Ishikawa (cell line): ENCODE measurements around the gene FOXD1.

Experiments
- CEBPB ChIP-seq: IDR thresholded peaks from 2 replicates; pipeline ENCODE4 v1.6.1; 2012
- CREB1 ChIP-seq: IDR thresholded peaks from 2 replicates; pipeline ENCODE4 v1.6.1; 2012; ENCODE audit warnings: low read depth
- EP300 ChIP-seq: IDR thresholded peaks from 2 replicates; pipeline ENCODE4 v1.6.1; 2012; ENCODE audit warnings: borderline replicate concordance
- FOXM1 ChIP-seq: IDR thresholded peaks from 2 replicates; pipeline ENCODE4 v1.6.1; 2012; ENCODE audit warnings: low read depth, borderline replicate concordance
- MAX ChIP-seq: IDR thresholded peaks from 2 replicates; pipeline ENCODE4 v1.6.1; 2012
- NFIC ChIP-seq: IDR thresholded peaks from 2 replicates; pipeline ENCODE4 v1.6.1; 2012
- RAD21 ChIP-seq: IDR thresholded peaks from 2 replicates; pipeline ENCODE4 v1.6.1; 2012; ENCODE audit warnings: low read depth
- REST ChIP-seq: IDR thresholded peaks from 2 replicates; pipeline ENCODE4 v1.6.1; 2012; ENCODE audit warnings: low read depth, mild to moderate bottlenecking
- TAF1 ChIP-seq: IDR thresholded peaks from 2 replicates; pipeline ENCODE4 v1.6.1; 2012; ENCODE audit warnings: low read depth, mild to moderate bottlenecking
- TCF12 ChIP-seq: IDR thresholded peaks from 2 replicates; pipeline ENCODE4 v1.6.1; 2012; ENCODE audit warnings: low read depth
- TEAD4 ChIP-seq: IDR thresholded peaks from 2 replicates; pipeline ENCODE4 v1.6.1; 2012
- USF1 ChIP-seq: IDR thresholded peaks from 2 replicates; pipeline ENCODE4 v1.6.1; 2012
- YY1 ChIP-seq: IDR thresholded peaks from 2 replicates; pipeline ENCODE4 v1.6.1; 2012; ENCODE audit warnings: low read depth
- ZBTB7A ChIP-seq: IDR thresholded peaks from 2 replicates; pipeline ENCODE4 v1.6.1; 2012; ENCODE audit warnings: low read depth

GRCh38 chr5:73460133-73460532 is 11.6 kb upstream of the FOXD1 start:
- TF ChIP-seq CEBPB = no peak
- TF ChIP-seq EP300 = no peak
- no peak for TF ChIP-seq YY1
- no peak for TF ChIP-seq MAX
- TF ChIP-seq REST = no peak
- no peak for TF ChIP-seq TEAD4
- no peak for TF ChIP-seq RAD21
- TF ChIP-seq CREB1 = no peak
- TF ChIP-seq USF1 = no peak
- no peak for TF ChIP-seq TCF12
- no peak for TF ChIP-seq TAF1
- no peak for TF ChIP-seq ZBTB7A
- TF ChIP-seq FOXM1 = no peak
- TF ChIP-seq NFIC = no peak
